CD8-positive, alpha-beta memory T cell (primary cell): Measurements from ENCODE around the gene MRPL49. TPM values are rescaled to one million over a fixed set of nuclear protein-coding genes. Genes with fewer than 3 reads are reported as not detected.
"Not testable (repeated sequence)": the region's sequence is repeated elsewhere in the genome, so short reads cannot be mapped to it uniquely, and the experiment has no call there.

Experiments
- CTCF ChIA-PET: fragments of 350-600 bp; sonication (Branson Sonifier 250); formaldehyde crosslinking; loops from one replicate; lab custom pipeline; 2021; ENCODE audit warnings: antibody characterized with exemption; lab: Charles Lee
- POLR2A ChIA-PET: fragments of 350-600 bp; sonication (Branson Sonifier 250); formaldehyde crosslinking; loops from one replicate; lab custom pipeline; 2021; ENCODE audit warnings: antibody characterized with exemption; lab: Charles Lee
- DNase-seq, 5 donors: peaks; one replicate each; pipeline versions ENCODE4 v3.0.0 to v3.0.0-alpha.2; 2020 to 2022; ENCODE audit warnings: mixed read lengths in 1 of 5
- H3K27ac ChIP-seq: one replicate; pipeline ENCODE4 v1.7.0; 2013; ENCODE audit warnings: low read depth, mild to moderate bottlenecking, low read length, moderate library complexity
- H3K27me3 ChIP-seq: 2 replicates; pipeline ENCODE4 v1.7.0; 2013; ENCODE audit warnings: low read length, mild to moderate bottlenecking; ENCODE audit not compliant: insufficient read depth, poor library complexity, severe bottlenecking
- H3K36me3 ChIP-seq: 2 replicates; pipeline ENCODE4 v1.7.0; 2013; ENCODE audit warnings: mild to moderate bottlenecking, low read length, moderate library complexity; ENCODE audit not compliant: insufficient read depth
- H3K4me1 ChIP-seq: 2 replicates; pipeline ENCODE4 v1.7.0; 2013; ENCODE audit warnings: mild to moderate bottlenecking, low read length, moderate library complexity; ENCODE audit not compliant: insufficient read depth
- H3K4me3 ChIP-seq: 2 replicates; pipeline ENCODE4 v1.7.0; 2013; ENCODE audit warnings: mild to moderate bottlenecking, low read length
- H3K9me3 ChIP-seq: 2 replicates; pipeline ENCODE4 v1.7.0; 2013; ENCODE audit warnings: mild to moderate bottlenecking, low read length
- H3K27ac Mint-ChIP-seq, 8 donors: one replicate each; pipeline ENCODE4 v1.8.0; 2020 to 2021; ENCODE audit warnings: mixed read lengths in 8 of 8, mild to moderate bottlenecking in 6 of 8, inconsistent platforms in 3 of 8, moderate library complexity in 3 of 8
- H3K27me3 Mint-ChIP-seq, 2 donors: one replicate each; pipeline ENCODE4 v1.8.0; 2020 to 2021; ENCODE audit warnings: mixed read lengths in 2 of 2, mild to moderate bottlenecking in 1 of 2, moderate library complexity in 1 of 2
- H3K36me3 Mint-ChIP-seq, 3 donors: one replicate each; pipeline ENCODE4 v1.8.0; 2020 to 2021; ENCODE audit warnings: mixed read lengths in 3 of 3, inconsistent platforms in 1 of 3, mild to moderate bottlenecking in 1 of 3
- H3K4me1 Mint-ChIP-seq, 3 donors: one replicate each; pipeline ENCODE4 v1.8.0; 2020 to 2021; ENCODE audit warnings: mixed read lengths in 3 of 3, inconsistent platforms in 1 of 3, mild to moderate bottlenecking in 1 of 3
- H3K4me3 Mint-ChIP-seq, 7 donors: one replicate each; pipeline ENCODE4 v1.8.0; 2020 to 2021; ENCODE audit warnings: mixed read lengths in 7 of 7, mild to moderate bottlenecking in 6 of 7, moderate library complexity in 4 of 7, inconsistent platforms in 2 of 7
- H3K9me3 Mint-ChIP-seq, 5 donors: one replicate each; pipeline ENCODE4 v1.8.0; 2020 to 2022; ENCODE audit warnings: mixed read lengths in 5 of 5, mild to moderate bottlenecking in 3 of 5, moderate library complexity in 2 of 5, inconsistent platforms in 1 of 5
- polyA plus RNA-seq: library from polyadenylated mRNA; unstranded; fragments of 300-500 nt; fragmentation: Illumina TruSeq; gene quantifications from one replicate; pipeline ENCODE4 v1.2.3, GENCODE V29; 2021
- total RNA-seq, 2 experiments: library from RNA; stranded (reverse); gene quantifications; one replicate each; pipeline ENCODE4 v1.2.3, GENCODE V29; 2021

MRPL49 gene
- total and polyA plus RNA-seq, 3 experiments from 2014 or later, result 81.5 to 118 (median 117) TPM

- Mint-ChIP-seq H3K27ac (peak overlapping the region; percentile 98 to 100 (median 100)), H3K9me3 (no peaks in the 10 kb centered on the region), H3K27me3 (peaks cover 0 to 4% of the 10 kb centered on the region in 2 donors), H3K36me3 (peaks cover 0 to 42% (median 4%) of the 10 kb centered on the region in 3 donors), H3K4me3 (peak overlapping the region; percentile 94 to 100 (median 98)), H3K4me1 (peaks cover 35 to 52% (median 36%) of the 10 kb centered on the region in 3 donors)
- POLR2A ChIA-PET, result interaction anchor here (0.6 to 4.0 kb wide), 15 partner anchors 11 to 390 kb away, joined by 3 to 60 read pairs (median 4); partner anchors contain the start of genes ARL2, CAPN1, CDC42EP2 and DPF2
- CTCF ChIA-PET, result interaction anchor here (0.9 to 1.6 kb wide), 10 partner anchors 14 to 724 kb away, joined by 3 to 9 read pairs (median 4); partner anchors contain the start of genes FAU, VPS51 and ZNHIT2
- no peak for DNase-seq
- Histone ChIP-seq H3K9me3 (no peaks in the 10 kb centered on the region), H3K4me3 (peak overlapping the region; percentile 99), H3K4me1 (peaks cover 31% of the 10 kb centered on the region), H3K27ac (peak overlapping the region; percentile 100), H3K36me3 (peaks cover 23% of the 10 kb centered on the region), H3K27me3 (no peaks in the 10 kb centered on the region)
Measured at GRCh38 chr11:65135633-65136145, 13.6 kb downstream of the MRPL49 start.

DNA sequence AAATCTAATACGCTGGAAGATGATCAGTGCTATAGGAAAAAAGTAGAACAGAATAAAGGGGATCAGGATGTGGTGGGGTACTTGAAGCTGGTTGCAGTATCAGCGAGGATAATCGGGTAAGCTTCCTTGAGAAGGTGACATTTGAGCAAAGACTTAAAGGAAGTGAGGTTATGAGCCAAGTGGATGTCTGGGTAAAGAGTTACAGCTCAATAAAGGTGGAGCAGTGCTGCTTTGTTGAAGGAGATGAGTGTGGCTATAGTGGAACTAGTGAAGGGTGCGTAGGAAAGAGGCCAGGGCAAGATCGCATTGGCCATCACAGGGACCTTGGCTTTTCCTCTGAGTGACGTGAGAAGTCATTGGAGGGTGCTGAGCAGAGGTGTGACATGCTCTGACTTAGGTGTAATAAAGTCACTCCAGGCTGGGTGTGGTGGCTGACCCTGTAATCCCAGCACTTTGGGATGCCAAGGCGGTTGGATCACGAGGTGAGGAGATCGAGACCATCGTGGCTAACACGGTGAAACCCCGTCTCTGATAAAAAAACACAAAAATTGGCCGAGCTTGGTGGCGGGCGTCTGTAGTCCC is 14.5 kb downstream of the MRPL49 start:
- CTCF ChIA-PET, result interaction anchor here (1.4 to 1.6 kb wide), 2 partner anchors 15 to 26 kb away, joined by 4 read pairs; partner anchors contain the start of gene FAU
- no peaks in the 10 kb centered on the region for H3K9me3 ChIP-seq
- peaks cover 0 to 5% of the 10 kb centered on the region in 2 donors for H3K27me3 Mint-ChIP-seq
- peaks cover 14% of the 10 kb centered on the region for H3K36me3 ChIP-seq
- POLR2A ChIA-PET, result interaction anchor here (0.6 to 4.0 kb wide), 6 partner anchors 12 to 1198 kb away, joined by 3 to 60 read pairs (median 4); partner anchors contain the start of genes FAU, MRPL49, NAA40 and SAC3D1
- H3K27ac Mint-ChIP-seq, result peak overlapping the region; percentile 85 to 100 (median 92)
- DNase-seq, result no peak
- peaks cover 0 to 33% (median 1%) of the 10 kb centered on the region in 3 donors for H3K36me3 Mint-ChIP-seq
- no peak overlapping the region for H3K27ac ChIP-seq
- no peaks in the 10 kb centered on the region for H3K27me3 ChIP-seq
- H3K4me1 ChIP-seq, result peaks cover 31% of the 10 kb centered on the region
- no peaks in the 10 kb centered on the region for H3K9me3 Mint-ChIP-seq
- H3K4me3 ChIP-seq, result no peak overlapping the region
- peaks cover 35 to 47% (median 36%) of the 10 kb centered on the region in 3 donors for H3K4me1 Mint-ChIP-seq
- peak overlapping the region in 5 of 7 donors; percentile 21 to 75 (median 63) for H3K4me3 Mint-ChIP-seq

- Mint-ChIP-seq H3K36me3 (no peaks in the 10 kb centered on the region), H3K4me3 (no peak overlapping the region), H3K27ac (no peak overlapping the region), H3K9me3 (no peaks in the 10 kb centered on the region), H3K4me1 (peaks cover 0 to 2% (median 0%) of the 10 kb centered on the region in 3 donors), H3K27me3 (peaks cover 1 to 14% of the 10 kb centered on the region in 2 donors)
- CTCF ChIA-PET, result no interaction called here
- Histone ChIP-seq H3K9me3 (no peaks in the 10 kb centered on the region), H3K27me3 (no peaks in the 10 kb centered on the region), H3K4me1 (no peaks in the 10 kb centered on the region), H3K27ac (no peak overlapping the region), H3K4me3 (no peak overlapping the region), H3K36me3 (no peaks in the 10 kb centered on the region)
- no peak for DNase-seq
- POLR2A ChIA-PET, result no interaction called here
Measured at GRCh38 chr11:65141896-65142494, 19.9 kb downstream of the MRPL49 start.

DNA sequence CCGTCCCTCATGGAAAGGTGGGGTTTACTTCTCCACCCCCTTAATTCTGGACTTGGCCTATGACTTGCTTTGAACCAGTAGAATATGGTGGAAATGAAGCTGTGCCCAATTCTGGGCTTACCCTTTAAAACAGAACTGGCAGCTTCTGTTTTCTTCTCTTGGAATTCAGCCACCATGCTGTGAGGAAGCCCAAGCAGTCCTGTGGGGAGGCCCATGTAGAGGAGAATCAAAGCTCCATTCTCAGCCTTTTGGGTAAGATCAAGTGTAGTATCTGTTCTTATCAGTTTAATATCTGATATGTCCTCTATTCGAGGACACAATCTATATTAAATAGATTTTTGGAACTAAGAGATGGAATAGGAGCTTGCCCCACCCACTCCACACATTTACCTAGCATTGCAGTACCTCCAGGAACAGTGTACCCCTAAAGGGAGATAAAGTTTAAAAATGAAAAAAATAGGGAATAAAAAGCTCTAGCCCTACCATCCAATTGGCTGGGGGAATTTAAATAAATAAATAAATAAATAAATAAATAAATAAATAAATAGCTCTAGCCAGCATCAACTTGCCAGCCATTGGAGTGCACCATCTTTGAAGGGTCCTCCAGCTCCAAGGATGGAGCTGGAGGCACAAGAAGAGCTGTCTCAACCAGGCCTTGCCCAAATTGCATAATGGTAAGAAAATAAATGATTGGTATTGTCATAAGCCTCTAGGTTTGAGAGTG is 25.4 kb downstream of the MRPL49 start:
- Mint-ChIP-seq H3K36me3 (no peaks in the 10 kb centered on the region), H3K4me3 (no peak overlapping the region), H3K9me3 (peaks cover 0 to 3% (median 0%) of the 10 kb centered on the region in 5 donors), H3K4me1 (no peaks in the 10 kb centered on the region), H3K27me3 (peaks cover 4 to 14% of the 10 kb centered on the region in 2 donors), H3K27ac (no peak overlapping the region)
- no peaks in the 10 kb centered on the region for H3K27me3 ChIP-seq
- H3K4me3 ChIP-seq, result no peak overlapping the region
- no peaks in the 10 kb centered on the region for H3K4me1 ChIP-seq
- CTCF ChIA-PET, result interaction anchor here (1.1 kb wide), 1 partner anchor 26 kb away, joined by 3 read pairs; the partner anchor contains the start of genes FAU and MRPL49
- H3K27ac ChIP-seq, result no peak overlapping the region
- POLR2A ChIA-PET, result no interaction called here
- H3K36me3 ChIP-seq, result no peaks in the 10 kb centered on the region
- DNase-seq, result no peak
- H3K9me3 ChIP-seq, result no peaks in the 10 kb centered on the region

DNA sequence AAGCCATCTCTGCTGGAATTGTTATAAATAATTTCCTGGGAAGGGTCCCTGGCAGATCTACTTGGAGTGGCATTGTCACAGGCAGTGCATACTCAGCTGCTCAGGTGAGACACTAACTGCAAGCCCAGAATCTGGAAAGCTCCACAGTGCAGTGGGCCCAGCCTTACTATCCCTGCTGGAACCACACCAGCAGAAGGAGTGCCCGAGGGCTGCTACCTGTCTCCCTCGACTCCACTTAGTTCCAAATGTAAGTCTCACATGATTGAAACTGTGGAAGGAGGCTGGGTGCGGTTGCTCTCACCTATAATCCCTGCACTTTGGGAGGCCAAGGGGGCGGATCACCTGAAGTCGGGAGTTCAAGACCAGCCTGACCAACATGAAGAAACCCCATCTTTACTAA is 26.5 kb downstream of the MRPL49 start:
- Mint-ChIP-seq H3K4me1 (no peaks in the 10 kb centered on the region), H3K4me3 (no peak overlapping the region), H3K36me3 (no peaks in the 10 kb centered on the region), H3K27ac (peak overlapping the region in 1 of 8 donors; percentile 68), H3K9me3 (peaks cover 0 to 3% (median 0%) of the 10 kb centered on the region in 5 donors), H3K27me3 (peaks cover 4 to 10% of the 10 kb centered on the region in 2 donors)
- Histone ChIP-seq H3K27ac (no peak overlapping the region), H3K9me3 (no peaks in the 10 kb centered on the region), H3K4me3 (no peak overlapping the region), H3K27me3 (no peaks in the 10 kb centered on the region), H3K36me3 (no peaks in the 10 kb centered on the region), H3K4me1 (no peaks in the 10 kb centered on the region)
- DNase-seq, result no peak
- POLR2A ChIA-PET, result no interaction called here
- CTCF ChIA-PET, result no interaction called here

- H3K36me3 Mint-ChIP-seq, H3K4me3 Mint-ChIP-seq, H3K4me1 Mint-ChIP-seq, H3K4me1 ChIP-seq, H3K9me3 ChIP-seq, H3K4me3 ChIP-seq, H3K27me3 Mint-ChIP-seq, CTCF ChIA-PET, H3K27ac Mint-ChIP-seq, DNase-seq, H3K27me3 ChIP-seq, H3K36me3 ChIP-seq, H3K9me3 Mint-ChIP-seq, POLR2A ChIA-PET: not testable (repeated sequence)
- peak overlapping the region; percentile 25 for H3K27ac ChIP-seq
Measured at GRCh38 chr11:65150131-65150508, 28.0 kb downstream of the MRPL49 start.

- Histone ChIP-seq H3K27me3 (no peaks in the 10 kb centered on the region), H3K27ac (peak overlapping the region; percentile 25), H3K4me1 (no peaks in the 10 kb centered on the region), H3K36me3 (no peaks in the 10 kb centered on the region), H3K4me3 (no peak overlapping the region), H3K9me3 (no peaks in the 10 kb centered on the region)
- peak overlapping the region in 2 of 8 donors; percentile 29 to 55 for H3K27ac Mint-ChIP-seq
- POLR2A ChIA-PET, result no interaction called here
- no peaks in the 10 kb centered on the region for H3K36me3 Mint-ChIP-seq
- no peak overlapping the region for H3K4me3 Mint-ChIP-seq
- CTCF ChIA-PET, result no interaction called here
- peaks cover 1 to 4% of the 10 kb centered on the region in 2 donors for H3K27me3 Mint-ChIP-seq
- no peak for DNase-seq
- no peaks in the 10 kb centered on the region for H3K4me1 Mint-ChIP-seq
- peaks cover 0 to 3% (median 0%) of the 10 kb centered on the region in 5 donors for H3K9me3 Mint-ChIP-seq
Measured at GRCh38 chr11:65150509-65151299, 28.6 kb downstream of the MRPL49 start.
